Muscle layer of duodenum (tissue), 2 donors: Measurements from ENCODE around the gene RHBDD3.

Source experiments
- H3K27ac ChIP-seq: one replicate; pipeline ENCODE4 v1.7.0; 2013; ENCODE audit warnings: mild to moderate bottlenecking, low read length
- H3K27me3 ChIP-seq: one replicate; pipeline ENCODE4 v1.7.0; 2013; ENCODE audit warnings: low read depth, mild to moderate bottlenecking, control low read depth, low read length
- H3K36me3 ChIP-seq, 2 donors: one replicate each; pipeline ENCODE4 v1.7.0; 2013; ENCODE audit warnings: low read length in 2 of 2, control low read depth in 1 of 2, mild to moderate bottlenecking in 1 of 2; ENCODE audit not compliant: insufficient read depth in 2 of 2, control insufficient read depth in 1 of 2
- H3K4me1 ChIP-seq, 2 donors: one replicate each; pipeline ENCODE4 v1.7.0; 2013; ENCODE audit warnings: low read length in 2 of 2, mild to moderate bottlenecking in 2 of 2, control low read depth in 1 of 2, moderate library complexity in 1 of 2; ENCODE audit not compliant: insufficient read depth in 2 of 2, control insufficient read depth in 1 of 2
- H3K4me3 ChIP-seq, 2 donors: one replicate each; pipeline ENCODE4 v1.7.0; 2013; ENCODE audit warnings: low read length in 2 of 2, low read depth in 1 of 2, mild to moderate bottlenecking in 1 of 2
- H3K9me3 ChIP-seq, 2 donors: one replicate each; pipeline ENCODE4 v1.7.0; 2013; ENCODE audit warnings: low read length in 2 of 2, control low read depth in 1 of 2, mild to moderate bottlenecking in 1 of 2; ENCODE audit not compliant: control insufficient read depth in 1 of 2
- donor health status: healthy.

RHBDD3 gene

GRCh38 chr22:29218758-29219408 lies 48.9 kb downstream of the RHBDD3 start:
- no peaks in the 10 kb centered on the region for H3K36me3 ChIP-seq
- no peak overlapping the region for H3K4me3 ChIP-seq
- H3K27ac ChIP-seq, result no peak overlapping the region
- H3K27me3 ChIP-seq, result no peaks in the 10 kb centered on the region
- no peaks in the 10 kb centered on the region for H3K9me3 ChIP-seq
- H3K4me1 ChIP-seq, result peaks cover 0 to 9% of the 10 kb centered on the region in 2 donors

GRCh38 chr22:29217827-29218757 lies 49.7 kb downstream of the RHBDD3 start:
- Histone ChIP-seq H3K27ac (no peak overlapping the region), H3K4me3 (no peak overlapping the region), H3K4me1 (peaks cover 0 to 8% of the 10 kb centered on the region in 2 donors), H3K27me3 (no peaks in the 10 kb centered on the region), H3K9me3 (no peaks in the 10 kb centered on the region), H3K36me3 (no peaks in the 10 kb centered on the region)

- Histone ChIP-seq H3K4me1 (peaks cover 0 to 8% of the 10 kb centered on the region in 2 donors), H3K27me3 (no peaks in the 10 kb centered on the region), H3K27ac (no peak overlapping the region), H3K36me3 (no peaks in the 10 kb centered on the region), H3K9me3 (no peaks in the 10 kb centered on the region), H3K4me3 (no peak overlapping the region)
These were observed 50.7 kb downstream of the RHBDD3 start for GRCh38 chr22:29216873-29217666.

- Histone ChIP-seq H3K27me3 (no peaks in the 10 kb centered on the region), H3K27ac (no peak overlapping the region), H3K36me3 (no peaks in the 10 kb centered on the region), H3K4me1 (peaks cover 0 to 8% of the 10 kb centered on the region in 2 donors), H3K9me3 (no peaks in the 10 kb centered on the region), H3K4me3 (no peak overlapping the region)
These were observed 51.5 kb downstream of the RHBDD3 start for GRCh38 chr22:29216011-29216872.

- H3K4me1 ChIP-seq, result peaks cover 0 to 3% of the 10 kb centered on the region in 2 donors
- H3K36me3 ChIP-seq, result no peaks in the 10 kb centered on the region
- H3K9me3 ChIP-seq, result no peaks in the 10 kb centered on the region
- H3K27ac ChIP-seq, result no peak overlapping the region
- H3K4me3 ChIP-seq, result no peak overlapping the region
- no peaks in the 10 kb centered on the region for H3K27me3 ChIP-seq
These were observed 52.5 kb downstream of the RHBDD3 start for GRCh38 chr22:29215012-29215860.

- H3K9me3 ChIP-seq, result no peaks in the 10 kb centered on the region
- no peaks in the 10 kb centered on the region for H3K27me3 ChIP-seq
- no peaks in the 10 kb centered on the region for H3K4me1 ChIP-seq
- no peaks in the 10 kb centered on the region for H3K36me3 ChIP-seq
- H3K4me3 ChIP-seq, result no peak overlapping the region
- no peak overlapping the region for H3K27ac ChIP-seq
These were observed 53.5 kb downstream of the RHBDD3 start for GRCh38 chr22:29214232-29214631.

GRCh38 chr22:29213493-29213892 lies 54.3 kb downstream of the RHBDD3 start:
- Histone ChIP-seq H3K4me1 (no peaks in the 10 kb centered on the region), H3K27me3 (no peaks in the 10 kb centered on the region), H3K4me3 (no peak overlapping the region), H3K27ac (no peak overlapping the region), H3K9me3 (no peaks in the 10 kb centered on the region), H3K36me3 (no peaks in the 10 kb centered on the region)

- Histone ChIP-seq H3K36me3 (no peaks in the 10 kb centered on the region), H3K27ac (no peak overlapping the region), H3K4me1 (no peaks in the 10 kb centered on the region), H3K4me3 (no peak overlapping the region), H3K9me3 (no peaks in the 10 kb centered on the region), H3K27me3 (no peaks in the 10 kb centered on the region)
These were observed 55.0 kb downstream of the RHBDD3 start for GRCh38 chr22:29212743-29213142.

GRCh38 chr22:29211466-29211865 lies 56.3 kb downstream of the RHBDD3 start:
- H3K36me3 ChIP-seq, result no peaks in the 10 kb centered on the region
- H3K27me3 ChIP-seq, result no peaks in the 10 kb centered on the region
- H3K4me3 ChIP-seq, result no peak overlapping the region
- H3K9me3 ChIP-seq, result no peaks in the 10 kb centered on the region
- H3K4me1 ChIP-seq, result peaks cover 0 to 4% of the 10 kb centered on the region in 2 donors
- H3K27ac ChIP-seq, result no peak overlapping the region

- H3K9me3 ChIP-seq, result no peaks in the 10 kb centered on the region
- H3K4me1 ChIP-seq, result peaks cover 0 to 8% of the 10 kb centered on the region in 2 donors
- H3K4me3 ChIP-seq, result no peak overlapping the region
- no peaks in the 10 kb centered on the region for H3K27me3 ChIP-seq
- H3K27ac ChIP-seq, result no peak overlapping the region
- no peaks in the 10 kb centered on the region for H3K36me3 ChIP-seq
These were observed 56.7 kb downstream of the RHBDD3 start for GRCh38 chr22:29211066-29211465.
